Heart left ventricle (tissue), 13 donors: ENCODE measurements around the gene SCLT1.

Experiments
- CTCF ChIP-seq, 12 donors: fragments of 200-600 bp; sonication (generic) in 4 of 12; IDR thresholded peaks; one replicate each; pipeline versions ENCODE4 v1.5.0 to v1.8.0; 2018 to 2022; ENCODE audit warnings: antibody characterized with exemption in 12 of 12, mild to moderate bottlenecking in 5 of 12
- POLR2A ChIP-seq, 2 donors: fragments of 450-650 bp; IDR thresholded peaks; one replicate each; pipeline ENCODE4 v1.6.1; 2017; ENCODE audit warnings: antibody characterized with exemption in 2 of 2, mild to moderate bottlenecking in 2 of 2, moderate library complexity in 2 of 2
- donor health status: ischemic (EF 13 %, LVEDD 7.1; RV severe dilation, severe dysfunction).
- donor health status: DM: no; HTN: yes; CAD: no.
- donor health status: DM: no; HTN: no; CAD: no.
- donor health status: ischemic (EF 25% LVEDD 6.9; RV normal size, moderate dysfunction).
- donor health status: ischemic (EF 25% LVEDD 5.7; RV mildly dilated, moderate dysfunction).
- donor health status: ischemic (EF 35%, LVEDD 5.7; RV mildly dilated, moderate dysfunction).
- donor health status: nonischemic (EF 11% LVEDD 7.7; RV severe dilation, severe dysfunction).
- donor health status: DM: yes; HTN: yes; CAD: no.
- donor health status: PGD.
- donor health status: ischemic (EF 29% LVEDD 5.4; RV normal size, mild dysfunction).
- donor health status: nonischemic (EF 23%, LVEDD 6.1; RV moderate dilation, normal function).

- TF ChIP-seq CTCF (IDR thresholded peaks at IDR 0.05) (no peak), POLR2A (IDR thresholded peaks at IDR 0.05) (no peak)
Measured at GRCh38 chr4:129113434-129113833, 20.1 kb upstream of the SCLT1 start.
